ENCODE measurements around the gene MSN.
"Not testable (repeated sequence)": the region's sequence is repeated elsewhere in the genome, so short reads cannot be mapped to it uniquely, and the experiment has no call there.

MSN gene

DNA sequence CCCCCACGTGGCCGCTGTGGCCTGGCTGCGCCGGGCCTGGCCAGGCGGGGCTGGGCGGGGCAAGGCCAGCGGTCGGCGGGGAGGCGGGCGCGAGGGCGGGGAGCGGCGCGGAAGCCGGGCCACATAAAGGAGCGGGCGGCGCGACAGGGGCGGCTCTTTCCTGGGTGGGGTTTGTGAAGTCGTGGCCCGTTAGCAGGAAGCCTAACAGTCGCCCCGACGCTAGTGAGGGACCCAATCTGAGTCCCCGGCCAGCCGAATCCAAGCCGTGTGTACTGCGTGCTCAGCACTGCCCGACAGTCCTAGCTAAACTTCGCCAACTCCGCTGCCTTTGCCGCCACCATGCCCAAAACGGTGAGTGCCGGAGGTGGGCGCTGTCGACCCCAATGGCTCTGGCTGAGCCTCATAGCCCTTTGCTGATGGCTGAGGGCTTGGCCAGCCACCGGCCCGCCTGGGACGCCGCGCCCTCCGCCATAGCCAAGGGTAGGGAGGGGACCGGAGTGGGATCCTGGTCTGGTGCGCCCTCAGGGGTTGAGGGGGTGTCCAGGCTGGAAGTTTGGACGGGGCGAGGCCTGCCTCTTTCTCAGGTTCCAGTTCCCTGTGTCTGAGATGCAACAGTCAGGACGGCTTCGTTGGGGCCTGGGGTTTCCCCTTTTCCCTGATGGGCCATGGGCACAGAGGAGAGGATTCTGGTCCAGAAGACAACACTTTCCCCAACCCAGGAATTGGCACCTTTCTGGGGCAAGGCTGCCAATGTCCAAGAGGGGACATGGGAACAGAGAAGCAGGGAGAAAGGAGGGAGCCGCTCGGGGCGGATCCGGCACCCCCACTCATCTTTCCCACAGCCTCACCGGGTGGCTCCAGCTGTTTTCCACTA is at the start of gene MSN:
MSN (plus strand) TSS at position 152 of the 874 bp plus-strand sequence; CDS start at position 340, 188 bp downstream.
- Histone ChIP-seq H3K27ac (ENCODE audit: low read depth, low read length) (peak within 1 kb of the TSS; percentile 87; the same call in 1 of the 2 replicates), H3K9me3 (ENCODE audit: control insufficient read depth, insufficient read depth, low read depth, low read length) (peaks cover 12% of the 10 kb centered on the region), H3K4me1 (ENCODE audit: control insufficient read depth, insufficient read depth, low read length) (peaks cover 8% of the 10 kb centered on the region), H3K36me3 (ENCODE audit: control insufficient read depth, insufficient read depth, low read length) (peaks cover under 1% of the 10 kb centered on the region; the same call in 1 of the 2 replicates), H3K9ac (ENCODE audit: low read length) (peak within 1 kb of the TSS; percentile 90), H3K27me3 (ENCODE audit: control insufficient read depth, insufficient read depth, low read length) (no peaks in the 10 kb centered on the region), H3K4me3 (ENCODE audit: low read depth, low read length) (peak within 1 kb of the TSS; percentile 76)

DNA sequence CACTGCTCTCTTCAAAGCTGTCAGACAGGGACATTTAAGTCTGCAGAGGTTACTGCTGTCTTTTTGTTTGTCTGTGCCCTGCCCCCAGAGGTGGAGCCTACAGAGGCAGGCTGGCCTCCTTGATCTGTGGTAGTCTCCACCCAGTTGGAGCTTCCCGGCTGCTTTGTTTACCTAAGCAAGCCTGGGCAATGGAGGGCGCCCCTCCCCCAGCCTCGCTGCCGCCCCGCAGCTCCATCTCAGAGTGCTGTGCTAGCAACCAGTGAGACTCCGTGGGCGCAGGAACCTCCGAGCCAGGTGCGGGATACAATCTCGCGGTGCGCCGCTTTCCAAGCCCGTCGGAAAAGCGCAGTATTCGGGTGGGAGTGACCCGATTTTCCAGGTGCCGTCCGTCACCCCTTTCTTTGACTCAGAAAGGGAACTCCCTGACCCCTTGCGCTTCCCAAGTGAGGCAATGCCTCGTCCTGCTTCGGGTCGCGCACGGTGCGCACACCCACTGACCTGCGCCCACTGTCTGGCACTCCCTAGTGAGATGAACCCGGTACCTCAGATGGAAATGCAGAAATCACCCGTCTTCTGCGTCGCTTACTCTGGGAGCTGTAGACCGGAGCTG is 47.3 kb upstream of the MSN start:
- Histone ChIP-seq H3K9ac (ENCODE audit: low read length) (peak overlapping the region; percentile 82), H3K27ac (ENCODE audit: low read depth, low read length) (0 out of 2 replicates have a peak overlapping the region, but pooled peaks have one; percentile 26), H3K9me3 (ENCODE audit: control insufficient read depth, insufficient read depth, low read depth, low read length) (peaks cover 20% of the 10 kb centered on the region), H3K4me3 (ENCODE audit: low read depth, low read length) (peak overlapping the region; percentile 60)
- H3K4me1 ChIP-seq (ENCODE audit: control insufficient read depth, insufficient read depth, low read length); H3K36me3 ChIP-seq (ENCODE audit: control insufficient read depth, insufficient read depth, low read length); H3K27me3 ChIP-seq (ENCODE audit: control insufficient read depth, insufficient read depth, low read length): not testable (repeated sequence)

DNA sequence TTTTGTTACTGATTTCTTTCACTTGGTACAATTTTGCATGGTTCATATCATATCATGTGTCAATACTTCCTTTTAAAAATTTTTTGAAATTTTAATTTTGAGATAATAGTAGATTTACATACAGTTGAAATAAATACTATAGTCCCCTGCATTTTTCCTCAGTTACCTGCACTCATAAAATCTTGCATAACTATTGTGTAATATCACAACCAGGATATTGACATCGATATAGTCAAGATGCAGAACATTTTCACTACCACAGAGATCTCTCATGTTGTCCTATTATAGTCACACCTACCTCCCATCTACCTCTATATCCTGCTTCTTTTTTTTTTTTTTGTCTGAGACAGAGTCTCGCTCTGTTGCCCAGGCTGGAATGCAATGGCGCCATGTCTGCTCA is 36.7 kb upstream of the MSN start:
- H3K9me3 ChIP-seq (ENCODE audit: control insufficient read depth, insufficient read depth, low read depth, low read length): peaks cover 19% of the 10 kb centered on the region

DNA sequence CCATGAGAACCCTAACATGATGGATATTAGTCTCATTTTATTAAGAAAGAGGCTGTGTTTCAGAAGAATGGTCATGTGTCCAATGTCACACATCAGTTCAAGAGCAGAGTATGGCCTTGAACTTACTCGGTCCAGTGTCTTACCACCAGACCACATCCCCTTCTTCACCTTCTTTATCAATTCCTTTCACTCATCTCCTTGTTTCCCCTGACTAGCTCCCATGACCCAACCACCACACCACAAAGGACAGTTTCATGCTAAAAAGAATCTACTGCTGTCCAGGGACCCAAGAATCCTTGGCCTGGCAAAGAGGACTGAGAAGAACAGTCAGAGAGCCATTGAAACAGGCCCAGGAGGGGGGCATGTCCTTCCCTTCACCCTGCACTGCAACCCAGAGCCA is 33.6 kb upstream of the MSN start:
- H3K4me3 ChIP-seq (ENCODE audit: low read depth, low read length): no peak overlapping the region
- H3K9me3 ChIP-seq (ENCODE audit: control insufficient read depth, insufficient read depth, low read depth, low read length): peaks cover 4% of the 10 kb centered on the region; the same call in 1 of the 2 replicates
- H3K27me3 ChIP-seq (ENCODE audit: control insufficient read depth, insufficient read depth, low read length): no peaks in the 10 kb centered on the region
- H3K27ac ChIP-seq (ENCODE audit: low read depth, low read length): no peak overlapping the region
- H3K9ac ChIP-seq (ENCODE audit: low read length): no peak overlapping the region
- H3K4me1 ChIP-seq (ENCODE audit: control insufficient read depth, insufficient read depth, low read length): no peaks in the 10 kb centered on the region
- no peaks in the 10 kb centered on the region for H3K36me3 ChIP-seq (ENCODE audit: control insufficient read depth, insufficient read depth, low read length)

More for the DNA sequence above, 36.7 kb upstream of the MSN start:
- H3K27ac ChIP-seq (ENCODE audit: low read depth, low read length): no peak overlapping the region
- no peaks in the 10 kb centered on the region for H3K27me3 ChIP-seq (ENCODE audit: control insufficient read depth, insufficient read depth, low read length)
- H3K4me1 ChIP-seq (ENCODE audit: control insufficient read depth, insufficient read depth, low read length): no peaks in the 10 kb centered on the region
- H3K9ac ChIP-seq (ENCODE audit: low read length): no peak overlapping the region
- no peak overlapping the region for H3K4me3 ChIP-seq (ENCODE audit: low read depth, low read length)
- no peaks in the 10 kb centered on the region for H3K36me3 ChIP-seq (ENCODE audit: control insufficient read depth, insufficient read depth, low read length)

DNA sequence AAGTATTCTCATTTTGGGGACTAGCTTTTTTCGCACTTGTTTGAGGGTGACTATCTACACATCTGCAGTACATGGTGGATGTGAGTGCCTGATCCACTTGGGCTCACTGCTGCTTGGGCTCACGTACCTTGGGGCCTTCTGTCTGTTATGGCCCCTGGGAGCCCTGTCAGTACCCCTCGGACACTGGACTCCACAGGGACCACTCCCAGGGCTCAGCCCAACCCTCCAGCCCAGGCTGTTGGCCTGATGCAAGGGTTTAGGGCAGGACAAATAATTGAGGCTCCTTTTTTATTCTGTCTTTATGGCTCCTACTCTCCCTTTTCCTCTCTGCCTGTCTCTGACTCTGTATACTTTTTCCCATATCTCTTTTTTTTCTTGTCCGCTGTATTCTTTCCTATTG is 32.7 kb upstream of the MSN start:
- Histone ChIP-seq H3K4me3 (ENCODE audit: low read depth, low read length) (no peak overlapping the region), H3K27me3 (ENCODE audit: control insufficient read depth, insufficient read depth, low read length) (no peaks in the 10 kb centered on the region), H3K9ac (ENCODE audit: low read length) (no peak overlapping the region), H3K36me3 (ENCODE audit: control insufficient read depth, insufficient read depth, low read length) (no peaks in the 10 kb centered on the region), H3K27ac (ENCODE audit: low read depth, low read length) (no peak overlapping the region), H3K9me3 (ENCODE audit: control insufficient read depth, insufficient read depth, low read depth, low read length) (peaks cover 9% of the 10 kb centered on the region; the same call in 1 of the 2 replicates), H3K4me1 (ENCODE audit: control insufficient read depth, insufficient read depth, low read length) (no peaks in the 10 kb centered on the region)

DNA sequence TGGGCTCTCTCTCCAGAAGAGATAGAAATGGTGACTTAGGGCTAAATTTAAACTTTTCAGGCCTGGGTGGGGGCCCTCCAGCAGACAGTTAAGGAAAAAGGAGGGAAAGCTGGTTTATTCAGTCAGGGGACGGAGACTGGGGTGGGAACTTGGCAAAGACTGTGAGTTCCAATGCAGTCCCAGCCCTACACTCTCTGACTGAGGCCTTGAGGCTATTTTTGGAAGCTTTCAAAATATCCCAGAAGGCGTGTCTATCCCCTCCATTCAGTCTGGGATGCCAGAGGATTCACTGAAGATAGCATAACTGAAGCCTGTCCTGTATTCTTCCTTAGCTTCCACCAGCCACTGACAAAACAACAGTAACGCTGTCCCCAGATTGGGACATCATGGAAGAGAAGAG is 32.1 kb upstream of the MSN start:
- Histone ChIP-seq H3K36me3 (ENCODE audit: control insufficient read depth, insufficient read depth, low read length) (no peaks in the 10 kb centered on the region), H3K9ac (ENCODE audit: low read length) (no peak overlapping the region), H3K27me3 (ENCODE audit: control insufficient read depth, insufficient read depth, low read length) (no peaks in the 10 kb centered on the region), H3K9me3 (ENCODE audit: control insufficient read depth, insufficient read depth, low read depth, low read length) (peaks cover 9% of the 10 kb centered on the region; the same call in 1 of the 2 replicates), H3K27ac (ENCODE audit: low read depth, low read length) (no peak overlapping the region), H3K4me3 (ENCODE audit: low read depth, low read length) (no peak overlapping the region), H3K4me1 (ENCODE audit: control insufficient read depth, insufficient read depth, low read length) (no peaks in the 10 kb centered on the region)

DNA sequence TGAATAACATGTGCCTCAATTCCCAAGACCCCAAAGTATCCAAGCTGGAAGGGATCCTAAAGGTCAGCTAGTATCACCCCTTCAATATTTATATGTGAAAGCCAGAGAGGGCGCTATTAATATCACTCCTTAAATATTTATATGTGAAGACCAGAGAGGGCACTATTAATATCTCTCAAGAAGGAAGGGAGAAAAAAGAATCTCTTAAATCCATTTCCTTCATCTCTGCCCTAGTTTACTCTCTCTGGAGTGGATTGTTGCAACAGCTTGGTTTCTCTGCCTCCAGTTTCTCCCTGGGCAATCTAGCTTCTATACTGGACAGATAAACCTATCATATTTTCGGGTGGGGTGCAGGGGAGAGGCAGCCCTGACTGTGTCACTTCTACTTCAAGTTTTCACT is 31.6 kb upstream of the MSN start:
- Histone ChIP-seq H3K4me3 (ENCODE audit: low read depth, low read length) (no peak overlapping the region), H3K27ac (ENCODE audit: low read depth, low read length) (no peak overlapping the region), H3K27me3 (ENCODE audit: control insufficient read depth, insufficient read depth, low read length) (no peaks in the 10 kb centered on the region), H3K9ac (ENCODE audit: low read length) (no peak overlapping the region), H3K36me3 (ENCODE audit: control insufficient read depth, insufficient read depth, low read length) (no peaks in the 10 kb centered on the region), H3K9me3 (ENCODE audit: control insufficient read depth, insufficient read depth, low read depth, low read length) (peaks cover 9% of the 10 kb centered on the region; the same call in 1 of the 2 replicates), H3K4me1 (ENCODE audit: control insufficient read depth, insufficient read depth, low read length) (no peaks in the 10 kb centered on the region)

DNA sequence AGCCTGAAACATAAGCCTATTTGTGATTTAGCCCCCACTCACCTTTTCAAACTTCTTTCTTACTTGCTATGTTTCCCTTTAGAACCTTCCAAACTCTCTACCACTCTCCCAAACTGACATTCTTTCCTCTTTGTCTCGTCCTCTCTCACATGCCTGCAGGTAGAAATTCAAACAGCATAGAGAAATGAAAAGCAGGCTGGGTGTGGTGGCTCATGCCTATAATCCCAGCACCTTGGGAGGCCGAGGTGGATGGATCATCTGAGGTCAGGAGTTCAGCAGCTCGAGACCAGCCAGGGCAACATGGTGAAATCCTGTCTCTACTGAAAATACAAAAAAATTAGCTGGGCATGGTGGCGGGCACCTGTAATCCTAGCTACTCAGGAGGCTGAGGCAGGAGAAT is 31.2 kb upstream of the MSN start:
- not testable (repeated sequence) for H3K27ac ChIP-seq (ENCODE audit: low read depth, low read length); H3K36me3 ChIP-seq (ENCODE audit: control insufficient read depth, insufficient read depth, low read length); H3K9ac ChIP-seq (ENCODE audit: low read length); H3K27me3 ChIP-seq (ENCODE audit: control insufficient read depth, insufficient read depth, low read length); H3K4me3 ChIP-seq (ENCODE audit: low read depth, low read length); H3K9me3 ChIP-seq (ENCODE audit: control insufficient read depth, insufficient read depth, low read depth, low read length); H3K4me1 ChIP-seq (ENCODE audit: control insufficient read depth, insufficient read depth, low read length)

DNA sequence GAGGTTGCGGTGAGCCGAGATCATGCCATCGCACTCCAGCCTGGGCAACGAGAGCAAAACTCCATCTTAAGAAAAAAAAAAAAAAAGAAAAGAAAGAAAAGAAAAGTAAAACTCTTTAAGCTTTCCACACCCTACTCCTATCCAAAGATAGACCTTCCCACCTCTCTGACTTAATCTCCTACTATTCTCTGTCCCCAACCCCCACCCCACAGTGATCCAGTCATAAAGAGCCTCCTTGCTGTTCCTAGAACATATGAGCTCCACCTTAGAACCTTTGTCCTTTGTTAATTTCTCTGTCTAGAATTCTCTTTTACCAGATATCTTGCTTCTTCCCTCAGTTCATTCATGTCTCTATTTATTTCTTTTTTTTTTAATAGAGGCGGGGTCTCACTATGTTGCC is 30.1 kb upstream of the MSN start:
- H3K27ac ChIP-seq (ENCODE audit: low read depth, low read length): no peak overlapping the region
- H3K4me1 ChIP-seq (ENCODE audit: control insufficient read depth, insufficient read depth, low read length): no peaks in the 10 kb centered on the region
- peaks cover 9% of the 10 kb centered on the region; the same call in 1 of the 2 replicates for H3K9me3 ChIP-seq (ENCODE audit: control insufficient read depth, insufficient read depth, low read depth, low read length)
- no peak overlapping the region for H3K9ac ChIP-seq (ENCODE audit: low read length)
- H3K36me3 ChIP-seq (ENCODE audit: control insufficient read depth, insufficient read depth, low read length): no peaks in the 10 kb centered on the region
- no peaks in the 10 kb centered on the region for H3K27me3 ChIP-seq (ENCODE audit: control insufficient read depth, insufficient read depth, low read length)
- no peak overlapping the region for H3K4me3 ChIP-seq (ENCODE audit: low read depth, low read length)

DNA sequence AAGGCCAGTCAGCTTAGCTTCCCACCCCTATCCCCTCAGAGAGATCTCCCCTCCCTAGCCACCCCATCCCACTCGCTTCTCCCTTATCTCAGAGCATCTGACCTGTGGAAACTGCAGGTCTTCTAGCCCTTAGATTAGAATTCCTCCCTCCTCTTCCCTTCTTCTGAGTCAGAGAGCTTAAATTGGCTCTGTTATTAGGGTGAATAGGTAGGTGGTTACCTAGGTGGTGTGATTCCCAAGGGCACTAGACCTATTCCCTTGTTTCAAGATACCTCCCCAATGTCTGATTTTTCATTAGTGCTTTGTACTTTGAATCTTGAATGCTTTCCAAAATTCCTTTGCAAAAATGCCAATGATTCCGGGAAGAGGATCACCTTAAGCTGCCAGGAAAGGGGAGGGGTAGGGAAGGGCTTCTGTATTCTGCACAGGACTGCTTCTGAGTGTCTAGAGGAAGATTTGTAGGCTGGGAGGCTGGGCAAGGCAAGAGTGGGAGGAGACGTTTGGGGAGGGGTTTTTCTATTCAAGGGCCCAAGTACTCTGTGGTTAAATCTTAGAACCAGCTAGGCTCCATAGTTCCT is 24.5 kb upstream of the MSN start:
- no peaks in the 10 kb centered on the region for H3K27me3 ChIP-seq (ENCODE audit: control insufficient read depth, insufficient read depth, low read length)
- no peak overlapping the region for H3K4me3 ChIP-seq (ENCODE audit: low read depth, low read length)
- H3K9ac ChIP-seq (ENCODE audit: low read length): no peak overlapping the region
- no peaks in the 10 kb centered on the region for H3K36me3 ChIP-seq (ENCODE audit: control insufficient read depth, insufficient read depth, low read length)
- peaks cover 7% of the 10 kb centered on the region; the same call in 1 of the 2 replicates for H3K9me3 ChIP-seq (ENCODE audit: control insufficient read depth, insufficient read depth, low read depth, low read length)
- no peak overlapping the region for H3K27ac ChIP-seq (ENCODE audit: low read depth, low read length)
- H3K4me1 ChIP-seq (ENCODE audit: control insufficient read depth, insufficient read depth, low read length): peaks cover 4% of the 10 kb centered on the region; the same call in 1 of the 2 replicates
